ENCODE data around the gene VSNL1.
A peak's percentile ranks its signal among the peaks of the same experiment; 100 is the strongest.

VSNL1 gene

DNA sequence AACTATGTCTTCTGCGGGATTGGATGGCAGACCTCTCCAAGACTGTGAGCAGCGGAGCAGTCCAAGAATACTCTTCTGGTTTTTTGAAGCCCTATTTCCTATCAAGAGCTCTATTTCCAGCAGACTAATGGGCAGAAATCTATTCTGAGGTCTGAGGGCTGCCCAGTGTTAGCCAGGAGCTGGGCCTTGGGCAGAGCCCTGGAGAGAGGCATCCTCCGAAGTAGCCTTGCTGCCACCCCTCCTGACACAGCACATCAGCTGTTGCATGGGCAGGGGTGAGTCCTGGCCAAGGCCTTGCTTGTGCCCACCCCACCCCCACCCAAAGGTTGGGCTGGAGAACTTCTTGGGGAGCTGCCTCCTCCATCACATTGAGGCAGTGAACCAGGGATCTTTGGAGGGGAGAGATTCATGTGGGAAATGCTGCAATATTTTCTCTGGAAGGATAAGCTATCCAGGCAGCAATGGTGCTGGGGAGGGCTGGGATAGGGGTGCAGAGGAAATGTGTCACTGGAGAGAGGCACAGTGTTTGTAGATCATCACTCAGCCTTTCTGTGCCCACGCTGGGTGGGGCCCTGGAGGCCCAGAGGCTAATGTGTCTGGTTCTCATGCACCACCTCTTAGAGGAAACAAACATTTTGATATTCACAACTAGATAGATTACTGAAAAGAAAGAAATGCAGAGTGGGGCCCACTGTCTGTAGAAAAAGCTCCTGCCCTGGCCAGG, 104.7 kb downstream of the VSNL1 start:
- DNase-seq (ENCODE audit: low read depth in 3 of 3): no peak

DNA sequence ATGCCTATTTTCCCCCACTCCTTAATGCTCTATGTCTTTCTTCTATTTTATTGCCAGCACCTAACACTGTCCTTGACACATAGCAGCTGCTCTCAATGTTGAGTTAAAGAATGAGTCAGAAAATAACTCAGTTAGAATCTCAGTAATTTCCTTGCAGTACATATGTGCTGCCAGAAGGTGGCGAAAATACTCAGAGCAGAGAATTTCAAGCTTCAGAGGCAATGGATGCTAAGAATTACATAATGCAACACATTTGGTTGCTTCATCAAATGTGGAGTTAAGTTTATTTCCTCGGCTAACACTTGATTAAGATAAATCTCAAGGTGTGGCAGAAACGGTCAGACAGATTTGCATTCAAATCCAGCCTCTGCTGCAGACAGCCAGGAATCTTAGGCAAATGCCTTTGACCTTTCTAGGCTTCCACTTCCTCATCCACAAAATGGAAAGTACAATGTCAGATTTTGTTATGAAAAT, 105.6 kb downstream of the VSNL1 start:
- peak in 2 of 3 experiments; percentile 13 to 43 for DNase-seq (ENCODE audit: low read depth in 3 of 3)

DNA sequence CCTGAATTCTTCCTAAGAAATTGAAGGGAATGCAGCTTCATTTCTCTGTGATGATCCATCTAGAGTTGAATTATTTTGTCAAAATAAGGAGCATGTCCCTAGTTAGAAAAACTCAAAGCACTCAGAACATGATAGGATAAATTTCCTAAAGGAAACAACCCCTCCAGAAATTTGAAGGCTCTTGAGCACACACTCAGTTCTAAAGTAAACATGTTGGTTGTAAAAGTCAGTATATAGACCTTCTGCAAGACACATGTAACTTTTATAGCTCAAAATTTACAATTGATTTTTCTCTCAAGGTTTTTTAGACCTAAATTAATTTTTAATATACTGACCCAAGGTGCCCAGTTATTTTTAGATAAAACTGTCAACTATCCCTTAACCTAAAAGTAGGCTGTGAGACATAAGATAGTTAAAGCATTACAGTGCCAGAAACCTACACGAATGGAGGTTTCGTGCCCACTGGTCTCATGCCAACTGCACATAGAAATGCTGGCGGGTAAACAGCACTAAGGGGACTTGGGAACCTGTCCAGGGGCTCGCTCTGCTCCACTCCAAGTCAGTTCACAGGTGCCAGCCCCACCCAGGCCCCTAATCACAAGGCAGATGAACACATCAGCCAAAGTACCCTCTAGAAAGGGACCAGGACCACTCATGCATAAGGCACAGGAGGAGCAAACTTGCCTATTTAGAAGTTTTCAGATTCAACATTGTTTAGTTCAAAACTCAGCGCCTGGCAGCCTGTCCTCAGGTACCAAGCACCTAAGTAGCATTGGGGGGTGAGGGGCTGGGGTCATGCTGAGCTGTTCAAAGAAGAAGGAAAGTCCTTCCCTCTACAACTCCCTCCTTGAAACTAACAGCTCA, 106.6 kb downstream of the VSNL1 start:
- no peak for DNase-seq (ENCODE audit: low read depth in 3 of 3)

DNA sequence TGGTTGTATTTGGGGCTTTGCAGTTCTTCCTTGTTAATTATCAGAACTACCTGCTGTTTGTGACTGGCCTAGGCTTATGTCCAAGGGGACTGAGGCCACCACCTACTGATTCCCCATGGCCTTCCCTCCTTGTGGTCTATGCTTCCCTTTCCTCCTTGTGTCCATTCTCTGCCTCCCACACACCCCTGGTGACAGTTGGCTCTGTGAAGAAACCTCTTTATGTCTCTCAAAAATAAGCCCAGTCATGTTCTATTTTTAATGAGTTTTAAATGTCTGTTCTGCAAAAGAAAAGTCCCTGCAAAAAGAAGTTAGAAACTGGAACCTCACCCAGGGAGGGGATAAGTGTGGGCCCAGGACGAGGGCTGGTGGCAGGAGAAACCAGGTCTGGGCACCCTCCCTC, 108.1 kb downstream of the VSNL1 start:
- no peak for DNase-seq (ENCODE audit: low read depth in 3 of 3)

DNA sequence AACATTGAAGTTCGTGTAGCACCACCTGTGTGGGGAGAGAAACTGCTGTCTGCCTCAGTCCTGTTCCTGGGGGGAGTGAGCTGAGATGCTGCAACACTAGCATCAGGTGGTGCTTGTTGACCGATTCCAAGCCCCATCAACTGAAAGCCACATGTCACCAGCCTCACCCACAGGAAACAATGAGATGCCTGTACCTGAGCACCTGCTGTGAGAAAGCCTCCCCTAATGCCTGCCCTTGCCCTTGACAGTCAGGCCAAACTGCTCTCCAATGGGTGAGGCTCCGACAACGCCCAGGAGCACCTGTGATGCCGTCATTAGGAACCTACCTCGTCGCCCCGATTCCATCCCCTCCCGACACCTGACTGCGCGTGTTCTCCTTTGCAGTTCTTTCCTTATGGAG, 108.5 kb downstream of the VSNL1 start:
- no peak for DNase-seq (ENCODE audit: low read depth in 3 of 3)

DNA sequence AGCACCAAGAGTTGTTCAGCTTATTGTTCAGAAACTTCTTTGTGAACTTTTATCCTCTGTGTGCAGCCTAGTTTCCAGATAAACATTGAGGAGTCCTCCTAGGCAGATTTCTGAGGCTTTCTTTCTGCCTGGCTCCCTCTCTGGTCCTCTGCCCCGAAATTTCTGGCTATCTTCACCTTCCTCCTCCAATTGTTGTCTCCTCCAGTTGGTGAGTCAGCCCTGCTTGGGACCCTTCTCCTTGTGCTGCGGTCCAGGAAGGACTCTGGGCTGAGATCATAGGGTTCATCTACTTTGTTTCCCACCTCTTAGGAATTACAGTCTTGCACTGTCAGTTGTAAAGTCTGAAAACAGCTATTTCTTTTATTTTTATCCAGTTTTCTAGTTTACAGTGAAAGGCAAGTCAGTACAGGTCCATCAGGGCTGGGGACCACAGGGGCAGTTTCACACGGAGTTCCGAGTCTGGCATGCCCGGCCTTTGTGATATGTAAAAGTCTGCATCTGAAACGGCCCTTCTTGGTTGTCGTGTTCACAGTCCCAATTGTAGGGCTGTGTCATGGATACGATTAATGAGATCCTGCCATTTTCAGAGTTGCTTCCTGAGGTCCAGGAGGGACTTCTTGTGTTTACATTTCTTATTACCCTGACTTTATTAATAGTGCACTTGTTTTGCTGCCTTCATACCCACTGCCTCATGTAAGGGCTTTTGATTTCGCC, 112.3 kb downstream of the VSNL1 start:
- DNase-seq (ENCODE audit: low read depth in 3 of 3): no peak

DNA sequence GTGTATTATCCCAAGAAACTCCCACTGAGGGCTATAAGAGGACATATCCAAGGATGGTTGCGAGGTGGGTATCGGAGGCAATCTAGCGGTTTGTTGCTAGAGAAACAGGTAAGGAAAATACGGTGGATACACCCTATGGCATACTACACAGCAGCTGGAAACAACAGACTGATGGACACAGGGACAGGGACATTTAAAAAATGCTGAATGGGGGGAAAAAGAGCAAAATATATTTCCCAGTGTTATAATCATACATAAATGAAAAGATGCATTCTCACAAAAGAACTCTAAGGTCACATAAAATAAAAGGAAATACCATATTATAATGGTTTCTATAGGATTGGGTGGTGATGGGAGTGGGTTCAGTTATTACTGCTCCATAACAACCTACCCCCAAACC, 117.3 kb downstream of the VSNL1 start:
- DNase-seq (ENCODE audit: low read depth in 3 of 3): no peak

DNA sequence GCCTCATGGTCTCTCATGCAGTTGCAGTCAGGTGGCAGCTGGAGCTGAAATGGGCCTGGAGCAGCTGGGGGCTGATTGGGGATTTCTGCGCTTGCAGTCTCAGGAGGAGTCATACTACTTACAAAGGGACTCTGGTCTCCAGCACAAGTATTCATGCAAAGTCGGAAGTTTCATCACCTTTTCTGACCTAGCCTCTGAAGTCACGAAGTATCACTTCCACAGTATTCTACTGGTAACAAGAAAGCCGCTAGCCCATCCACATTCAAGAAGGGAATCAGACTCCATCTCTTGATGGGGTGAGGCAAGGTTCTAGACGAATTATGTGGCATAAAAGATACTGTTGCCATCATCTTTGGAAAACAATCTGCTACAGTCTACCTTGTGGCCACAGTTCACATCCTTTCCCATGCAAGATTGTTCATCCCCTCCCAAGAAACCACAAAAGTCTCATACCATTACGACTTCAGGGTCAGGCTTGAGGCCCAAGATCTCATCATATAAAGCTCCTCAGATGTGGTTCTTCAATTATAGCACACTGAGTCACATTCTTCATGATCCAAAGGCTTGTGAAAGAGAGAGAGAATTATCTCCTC, 117.9 kb downstream of the VSNL1 start:
- DNase-seq (ENCODE audit: low read depth in 3 of 3): no peak

DNA sequence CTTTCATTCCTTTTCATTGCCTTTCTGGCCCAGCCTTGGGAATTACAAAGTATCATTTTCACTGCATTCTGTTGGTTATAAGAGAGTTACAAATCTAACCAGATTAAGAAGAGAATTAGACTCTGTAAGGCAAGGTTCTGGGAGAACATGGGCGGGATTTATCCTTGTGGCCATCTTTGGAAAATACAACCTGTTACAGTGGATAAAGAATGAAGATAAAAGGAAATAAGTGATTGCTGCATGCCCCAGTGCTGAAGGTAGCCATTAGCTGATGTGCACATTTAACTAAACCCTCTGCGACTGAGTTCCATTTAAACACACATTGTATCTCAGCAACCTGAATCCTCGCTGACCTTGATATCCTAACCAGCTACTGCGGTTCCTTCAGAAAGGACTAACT, 119.7 kb downstream of the VSNL1 start:
- DNase-seq (ENCODE audit: low read depth in 3 of 3): no peak

DNA sequence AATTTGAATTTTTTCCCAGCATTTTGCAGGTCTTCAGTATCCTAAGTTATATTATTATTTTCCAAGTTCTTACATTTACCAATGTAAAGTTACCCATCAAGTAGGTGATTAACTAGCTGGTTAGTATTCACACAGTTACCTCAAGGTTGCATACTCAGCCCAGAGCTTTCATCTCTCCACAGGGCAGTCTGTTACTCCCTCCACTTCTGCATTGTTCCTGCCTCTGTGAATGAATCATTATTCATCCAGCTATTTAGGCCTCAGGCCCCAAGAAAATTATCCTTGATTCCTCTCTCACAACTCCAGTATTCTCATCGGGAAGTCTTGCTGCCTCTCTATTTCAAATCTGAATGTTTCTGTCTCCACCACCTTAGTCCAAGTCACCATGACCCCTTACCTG, 121.0 kb downstream of the VSNL1 start:
- no peak for DNase-seq (ENCODE audit: low read depth in 3 of 3)

DNA sequence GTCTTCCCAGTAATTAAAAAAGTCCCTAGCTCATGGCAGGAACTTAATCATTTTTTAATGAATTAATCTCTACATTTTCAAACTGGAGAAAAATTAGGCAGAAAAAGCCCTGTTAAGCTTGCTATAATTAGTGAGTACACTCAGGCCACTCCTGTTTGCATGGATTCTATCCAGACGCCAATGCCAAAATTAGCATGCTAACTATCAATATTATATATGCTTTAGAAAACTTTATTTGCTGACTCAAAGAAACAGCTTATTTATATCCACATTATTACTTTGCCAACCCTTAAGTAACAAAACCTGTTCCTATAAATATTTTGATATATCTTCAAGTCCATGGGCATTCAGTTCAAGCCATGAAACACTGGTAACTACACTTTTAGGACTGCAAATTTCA, 122.2 kb downstream of the VSNL1 start:
- DNase-seq (ENCODE audit: low read depth in 3 of 3): no peak

DNA sequence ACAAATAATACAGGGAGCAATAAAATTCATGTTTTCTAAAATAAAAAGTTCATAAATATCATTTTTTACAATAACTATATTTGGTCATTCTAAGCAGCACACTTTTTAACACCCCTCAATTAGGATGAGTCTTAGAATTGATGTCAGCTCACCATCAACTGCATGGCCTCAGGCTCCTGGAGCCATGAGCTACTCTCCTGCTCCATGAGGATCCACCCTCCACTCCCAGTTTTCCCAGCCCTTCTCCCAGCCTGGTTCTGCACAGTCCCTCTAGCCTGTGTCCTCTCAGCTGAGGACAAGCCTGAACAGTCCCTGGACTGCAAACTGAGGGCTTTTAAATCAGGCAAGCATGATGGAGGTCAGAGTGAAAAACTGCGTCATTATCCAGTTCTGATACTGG, 124.0 kb downstream of the VSNL1 start:
- no peak for DNase-seq (ENCODE audit: low read depth in 3 of 3)

DNA sequence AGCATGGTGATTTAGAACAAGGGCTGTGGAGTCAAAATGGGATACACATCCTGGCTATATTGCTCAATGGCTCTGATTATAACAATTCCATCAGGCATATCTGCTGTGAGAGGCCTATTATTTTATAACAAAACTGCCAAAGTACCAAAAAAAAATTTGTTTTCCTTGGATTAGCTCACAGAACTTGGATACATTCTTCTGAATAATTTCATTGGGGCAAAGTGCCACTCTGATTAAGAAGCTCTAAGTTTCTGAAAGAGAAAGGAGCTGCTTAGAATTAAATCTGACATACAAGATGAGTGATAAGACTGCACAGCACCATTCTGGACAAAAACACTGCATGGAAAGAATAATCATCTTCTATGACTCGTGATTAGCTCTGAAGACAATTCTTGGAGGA, 127.4 kb downstream of the VSNL1 start:
- no peak for DNase-seq (ENCODE audit: low read depth in 3 of 3)

DNA sequence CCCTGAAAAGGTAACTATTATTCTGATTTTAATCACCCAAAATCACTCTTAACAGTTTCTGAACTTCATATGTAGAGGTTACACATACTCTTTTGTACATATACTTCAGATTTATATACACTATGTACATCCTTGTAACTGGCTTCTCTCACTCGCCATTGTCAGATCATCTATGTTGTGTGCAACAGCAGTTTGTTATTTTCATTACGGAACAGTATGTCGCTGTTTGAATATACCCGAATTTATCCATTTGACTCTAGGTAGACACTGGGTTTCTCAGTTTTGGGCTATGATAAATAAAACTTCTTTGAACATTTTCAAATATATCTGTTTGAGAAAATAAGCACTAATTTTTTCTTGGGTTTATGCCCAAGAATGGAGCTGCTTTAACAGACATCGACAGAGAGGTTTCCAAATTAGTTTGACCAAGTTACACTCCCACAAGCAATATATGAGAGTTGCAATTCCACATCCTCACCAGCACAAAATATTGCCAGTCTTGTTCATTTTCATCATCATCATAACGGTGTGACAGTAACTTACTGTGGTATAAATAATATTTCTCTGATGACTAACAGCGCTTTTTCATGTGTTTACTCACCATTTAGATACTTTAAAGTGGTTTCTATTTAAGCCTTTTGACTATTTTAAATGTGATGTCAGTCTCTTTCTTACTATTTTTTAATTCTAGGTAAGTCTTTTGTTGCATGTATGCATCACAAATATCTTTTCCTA, 132.3 kb downstream of the VSNL1 start:
- no peak for DNase-seq (ENCODE audit: low read depth in 3 of 3)

DNA sequence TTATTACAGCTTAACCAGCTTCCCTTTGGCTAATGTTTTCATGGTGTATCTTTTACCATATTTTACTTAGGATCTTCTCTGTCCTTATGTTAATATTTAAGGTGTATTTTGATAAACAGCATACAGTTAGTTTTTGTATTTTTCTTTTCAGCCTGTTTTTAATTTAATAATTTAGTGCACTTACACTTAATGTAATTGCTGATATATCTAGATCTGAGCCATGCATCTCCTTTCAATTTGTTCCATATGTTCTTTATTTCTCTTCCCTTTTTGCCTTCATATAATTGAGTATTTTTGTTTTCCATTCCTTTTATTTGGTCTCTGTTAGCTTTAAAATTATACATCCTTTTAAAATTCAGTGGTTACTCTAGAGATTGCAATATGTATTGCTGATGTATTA, 134.3 kb downstream of the VSNL1 start:
- DNase-seq (ENCODE audit: low read depth in 3 of 3): no peak

DNA sequence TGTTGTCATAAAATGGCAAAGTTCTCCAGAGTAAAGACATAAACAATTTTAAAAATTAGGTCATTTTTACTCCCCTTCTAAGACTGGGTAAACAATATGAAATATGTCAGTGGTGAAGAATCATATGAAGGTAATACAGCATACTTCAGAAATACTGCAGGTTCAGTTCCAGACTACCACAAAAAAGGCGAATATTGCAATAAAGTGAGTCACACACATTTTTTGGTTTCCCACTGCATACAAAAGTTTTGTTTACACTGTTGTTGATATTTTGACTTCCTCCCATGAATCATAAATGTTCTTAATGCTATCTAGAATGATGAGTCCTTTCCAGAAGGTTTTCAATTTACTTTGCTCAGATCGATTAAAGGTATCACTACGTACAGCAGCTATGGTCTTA, 139.6 kb downstream of the VSNL1 start:
- no peak for DNase-seq (ENCODE audit: low read depth in 3 of 3)

DNA sequence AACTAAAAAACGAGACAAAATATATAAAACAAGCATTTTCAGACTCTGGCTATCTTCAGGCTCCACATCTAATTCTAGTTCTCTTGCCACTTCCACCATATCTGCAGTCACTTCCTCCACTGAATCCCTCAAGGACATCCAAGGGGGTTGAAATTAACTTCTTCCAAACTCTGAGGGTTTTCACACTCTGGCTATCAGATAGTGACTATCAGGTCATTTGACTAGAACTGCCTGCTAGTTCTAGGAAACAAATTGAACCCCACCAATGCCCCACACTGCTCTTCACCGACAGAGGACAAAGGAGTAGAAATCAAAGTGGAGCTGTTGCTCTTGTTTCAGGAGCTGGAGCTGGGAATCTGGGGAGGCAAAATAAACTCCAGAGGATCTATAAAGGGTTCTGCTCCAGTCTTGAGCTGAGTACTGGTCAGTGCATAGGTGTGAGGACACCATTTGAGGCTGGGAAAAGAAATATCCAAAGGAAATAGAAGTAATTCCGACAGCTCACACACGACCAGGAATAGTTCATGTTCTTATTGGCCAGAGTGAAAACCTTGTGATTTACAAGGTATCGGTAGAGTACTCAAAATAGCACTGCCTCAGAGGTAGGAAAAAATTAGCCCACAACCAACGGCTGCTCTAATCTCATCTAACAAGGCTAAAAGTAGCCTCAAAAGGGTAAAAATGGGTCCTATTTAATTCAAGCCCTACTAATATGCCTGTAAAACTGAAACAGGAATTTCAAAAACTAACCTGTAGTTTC, 141.8 kb downstream of the VSNL1 start:
- no peak for DNase-seq (ENCODE audit: low read depth in 3 of 3)

DNA sequence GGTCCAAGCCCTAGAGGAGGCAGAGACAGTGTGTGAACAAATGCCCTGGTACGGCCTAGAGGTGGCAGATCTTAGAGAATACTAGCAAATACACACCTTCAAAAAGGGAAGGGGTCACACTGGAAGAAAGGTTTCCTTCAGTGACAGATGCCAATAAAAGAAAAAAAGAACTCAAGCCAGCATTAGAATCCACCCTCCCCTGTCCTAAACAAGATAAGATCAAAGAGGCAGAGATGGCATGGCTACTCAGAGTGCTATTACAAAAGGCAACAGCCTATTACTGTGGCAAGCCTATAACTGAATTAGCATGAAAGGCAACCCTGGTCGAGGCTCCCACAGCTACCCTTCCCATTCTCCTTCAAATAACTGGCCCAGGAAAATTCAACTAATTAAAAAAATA, 143.5 kb downstream of the VSNL1 start:
- DNase-seq (ENCODE audit: low read depth in 3 of 3): no peak

DNA sequence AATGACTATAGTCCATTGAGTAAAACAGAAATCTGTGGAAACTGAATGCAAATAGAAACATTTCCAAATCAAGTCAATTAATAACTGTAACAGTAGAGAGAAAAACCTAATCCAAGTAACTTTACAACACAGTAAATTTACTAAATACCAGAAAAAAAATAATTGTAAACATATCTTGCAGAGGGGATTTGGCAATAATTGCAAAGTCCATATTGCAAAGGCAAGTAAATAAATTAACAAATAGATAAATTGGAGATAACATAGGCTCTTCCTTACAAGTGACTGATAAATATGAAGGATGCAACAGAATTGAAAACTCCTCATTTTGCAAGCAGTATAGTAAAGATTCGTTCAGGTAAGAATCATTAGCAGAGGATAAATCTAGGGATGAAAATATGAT, 148.1 kb downstream of the VSNL1 start:
- no peak for DNase-seq (ENCODE audit: low read depth in 3 of 3)

DNA sequence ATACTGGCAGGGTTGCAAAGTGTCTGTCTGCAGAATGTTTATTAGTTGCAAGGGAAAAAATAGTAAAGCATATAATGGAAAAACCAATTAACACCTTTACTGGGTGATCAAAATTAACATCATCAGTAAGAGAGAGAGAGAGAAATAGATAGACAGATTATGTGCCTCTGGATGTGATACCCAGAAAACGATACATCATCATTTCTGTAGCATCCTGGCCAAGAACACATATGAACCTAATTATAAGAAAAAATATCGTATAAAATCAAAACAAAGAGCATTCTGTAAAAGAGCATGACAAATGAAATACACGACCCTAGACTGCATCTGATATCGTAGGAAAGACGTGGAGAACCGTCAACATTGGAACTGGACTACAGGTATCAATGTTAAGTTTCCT, 148.5 kb downstream of the VSNL1 start:
- DNase-seq (ENCODE audit: low read depth in 3 of 3): no peak

DNA sequence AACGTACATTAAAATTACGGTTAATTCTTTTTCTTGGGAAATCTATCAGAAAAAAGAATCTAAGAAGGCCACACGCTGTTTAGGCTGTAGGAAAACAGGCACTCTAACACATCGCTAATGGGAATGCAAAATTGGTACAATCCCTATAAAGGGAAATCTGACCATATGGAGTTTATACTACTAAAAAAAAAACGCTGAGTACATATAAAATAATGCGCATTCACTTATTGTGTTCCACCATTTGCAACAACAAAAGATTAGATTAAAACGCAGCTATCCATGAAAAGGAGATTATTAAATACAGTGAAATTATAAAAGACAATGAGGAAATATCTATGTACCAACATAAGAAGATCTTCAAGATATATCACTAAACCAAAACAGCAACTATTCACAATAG, 150.3 kb downstream of the VSNL1 start:
- DNase-seq (ENCODE audit: low read depth in 3 of 3): no peak
